IPS-11a (cell line): Measurements from ENCODE around the gene GPR3.

Source experiments
- H3K4me3 ChIP-seq: one replicate; pipeline ENCODE4 v1.5.1; 2013; ENCODE audit warnings: low read depth, low read length, control low read depth

Gene GPR3

DNA sequence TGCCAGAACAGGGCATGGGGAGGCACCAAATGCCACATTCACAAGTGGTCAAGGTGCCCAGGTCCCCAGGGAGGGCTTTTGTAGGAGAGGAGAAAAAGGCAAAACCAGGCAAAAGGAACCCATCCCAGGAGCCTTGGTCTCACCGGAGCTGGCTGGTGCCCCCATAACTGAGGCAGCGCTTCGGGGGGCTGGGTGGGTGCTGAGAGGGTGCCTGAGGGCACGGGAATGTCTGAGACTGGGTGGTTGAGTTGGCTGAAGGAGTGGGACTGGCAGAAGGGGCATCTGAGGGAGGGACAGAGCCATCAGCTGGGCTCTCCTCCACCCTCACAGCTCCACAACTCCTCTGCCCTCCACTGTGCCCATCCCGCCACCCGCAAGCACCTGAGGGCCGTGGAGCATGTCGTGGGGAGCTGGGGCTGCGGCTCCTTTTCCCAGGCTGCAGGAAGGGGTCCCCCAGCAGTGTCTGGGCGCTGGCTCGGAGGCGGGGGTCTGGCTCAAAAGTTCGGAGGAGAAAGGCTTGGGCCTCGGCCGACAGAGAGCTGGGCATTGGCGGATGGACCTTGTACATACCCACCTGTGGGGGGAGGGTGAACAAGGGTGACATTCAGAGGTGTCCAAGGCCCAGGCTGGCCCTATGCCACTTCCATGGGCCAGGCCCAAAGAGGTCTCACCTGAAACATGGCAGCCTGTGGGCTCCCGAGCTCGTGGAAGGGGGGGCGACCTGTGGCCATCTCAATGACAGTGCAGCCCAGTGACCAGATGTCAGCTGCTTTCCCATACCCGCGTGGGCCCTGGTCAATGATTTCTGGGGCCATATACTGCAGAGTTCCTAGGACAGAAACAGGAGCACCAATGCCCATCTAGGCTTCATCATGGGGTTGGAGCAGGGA lies 34.1 kb upstream of the GPR3 start:
- no peak overlapping the region for H3K4me3 ChIP-seq

DNA sequence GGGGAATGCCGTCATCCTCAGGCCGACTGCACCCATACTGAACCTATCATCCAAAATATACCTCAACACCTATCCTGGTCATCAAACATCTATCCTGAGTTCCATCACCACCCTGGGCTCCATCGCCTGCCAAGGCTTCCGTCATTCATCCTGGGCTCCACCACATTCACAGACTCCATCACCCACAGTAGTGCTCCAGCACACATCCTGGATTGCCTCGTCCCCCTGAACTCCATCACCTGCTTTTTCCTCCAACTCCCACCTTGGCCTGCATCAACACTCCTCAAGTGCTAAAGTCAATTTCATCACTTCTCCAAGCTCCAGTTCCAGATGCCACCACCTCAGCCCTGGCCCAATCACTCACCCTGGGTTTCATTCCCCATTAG lies 33.5 kb upstream of the GPR3 start:
- H3K4me3 ChIP-seq = no peak overlapping the region

DNA sequence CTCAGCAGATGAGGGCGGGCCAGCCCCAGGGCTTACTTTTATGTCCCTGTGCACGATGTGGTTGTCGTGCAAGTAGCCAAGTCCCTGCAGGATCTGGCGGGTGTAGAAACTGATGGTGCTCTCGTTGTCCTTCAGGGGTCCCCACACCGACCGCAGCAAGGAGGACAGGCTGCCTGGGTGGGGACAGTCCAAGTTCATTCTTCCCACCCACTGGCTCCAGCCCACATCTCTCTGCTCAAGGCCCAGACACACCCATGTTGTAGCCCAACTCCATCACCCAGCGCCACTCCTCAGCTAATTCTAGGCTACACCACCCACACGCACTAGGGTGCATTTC lies 32.6 kb upstream of the GPR3 start:
- peak overlapping the region; percentile 21 for H3K4me3 ChIP-seq

DNA sequence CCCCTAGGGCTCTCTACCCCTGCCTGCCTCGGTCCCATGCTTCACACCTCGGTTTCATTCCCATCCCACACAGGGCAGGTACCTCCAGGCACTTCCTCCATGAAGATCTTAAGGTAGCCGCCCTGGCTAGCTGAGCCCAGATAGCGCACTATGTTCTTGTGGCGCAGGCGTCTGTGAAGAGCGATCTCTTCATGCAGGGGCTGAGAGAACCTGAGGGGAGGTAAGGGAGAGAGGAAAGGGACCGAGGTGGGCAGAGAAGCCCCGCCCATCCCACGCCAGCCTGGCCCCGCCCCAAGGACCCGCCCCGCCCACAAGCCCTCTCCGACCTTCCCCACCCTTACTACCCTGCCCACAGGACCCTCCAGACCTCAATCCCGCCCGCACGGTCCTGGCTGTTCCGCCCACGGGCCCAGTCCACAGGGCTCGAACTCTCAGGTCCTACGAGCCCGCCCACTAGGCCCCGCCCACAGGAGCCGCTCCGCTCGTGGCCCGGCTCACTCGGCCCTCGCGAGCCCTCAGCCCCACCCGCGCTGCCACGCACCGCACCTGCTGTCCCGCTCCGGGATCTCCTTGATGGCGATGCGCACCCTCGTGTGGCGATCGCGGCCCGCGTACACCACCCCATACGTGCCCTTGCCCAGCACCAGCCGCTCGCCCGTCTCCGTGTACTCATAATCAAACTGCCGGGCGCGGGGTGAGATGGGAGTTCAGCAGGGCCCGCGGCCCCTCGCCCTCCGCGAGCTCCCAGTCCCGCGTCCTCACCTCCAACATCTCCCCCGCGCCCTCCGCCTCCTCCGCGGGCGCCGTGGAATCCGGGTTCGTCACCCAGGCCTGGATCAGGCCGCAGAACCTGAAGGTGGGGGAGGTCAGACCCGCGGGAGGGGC lies 32.0 kb upstream of the GPR3 start:
- peak overlapping the region; percentile 61 for H3K4me3 ChIP-seq

DNA sequence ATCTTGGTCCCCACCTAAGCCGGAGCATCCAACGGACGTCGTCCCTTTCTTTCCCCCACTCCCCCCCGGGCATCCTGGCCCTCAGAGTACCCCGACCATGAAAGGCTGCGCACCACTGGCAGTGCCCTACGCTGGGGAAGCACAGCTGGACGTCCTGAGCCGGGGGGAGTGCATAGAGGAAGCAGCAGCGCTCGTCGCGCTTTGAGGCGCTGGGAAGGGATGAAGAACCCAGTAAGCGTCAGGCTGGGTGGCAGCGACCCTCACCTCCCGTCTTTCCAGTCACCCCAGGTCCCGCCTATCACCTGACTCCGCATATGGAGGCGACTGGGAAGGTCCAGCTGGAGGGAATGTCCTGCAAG lies 31.4 kb upstream of the GPR3 start:
- H3K4me3 ChIP-seq = peak overlapping the region; percentile 61

DNA sequence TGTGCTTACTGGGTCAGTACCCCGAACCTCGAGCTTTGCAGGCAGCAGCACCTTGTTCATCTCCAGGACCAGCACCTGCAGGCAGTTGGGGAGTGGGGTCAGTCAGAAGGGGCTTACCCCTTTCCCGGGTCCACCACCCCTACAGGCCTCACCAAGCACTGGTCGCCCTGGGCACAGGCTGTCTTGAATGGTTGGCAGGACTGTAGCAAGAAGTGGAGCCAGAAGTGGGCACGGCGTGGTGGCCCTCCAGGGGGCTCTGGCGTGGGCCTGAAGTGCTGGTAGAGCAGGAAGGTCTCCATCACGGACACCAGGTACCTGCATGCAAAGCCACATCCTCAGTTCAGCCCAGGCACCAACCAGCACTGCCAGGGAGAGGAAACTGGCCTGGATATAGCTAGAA lies 30.9 kb upstream of the GPR3 start:
- no peak overlapping the region for H3K4me3 ChIP-seq

DNA sequence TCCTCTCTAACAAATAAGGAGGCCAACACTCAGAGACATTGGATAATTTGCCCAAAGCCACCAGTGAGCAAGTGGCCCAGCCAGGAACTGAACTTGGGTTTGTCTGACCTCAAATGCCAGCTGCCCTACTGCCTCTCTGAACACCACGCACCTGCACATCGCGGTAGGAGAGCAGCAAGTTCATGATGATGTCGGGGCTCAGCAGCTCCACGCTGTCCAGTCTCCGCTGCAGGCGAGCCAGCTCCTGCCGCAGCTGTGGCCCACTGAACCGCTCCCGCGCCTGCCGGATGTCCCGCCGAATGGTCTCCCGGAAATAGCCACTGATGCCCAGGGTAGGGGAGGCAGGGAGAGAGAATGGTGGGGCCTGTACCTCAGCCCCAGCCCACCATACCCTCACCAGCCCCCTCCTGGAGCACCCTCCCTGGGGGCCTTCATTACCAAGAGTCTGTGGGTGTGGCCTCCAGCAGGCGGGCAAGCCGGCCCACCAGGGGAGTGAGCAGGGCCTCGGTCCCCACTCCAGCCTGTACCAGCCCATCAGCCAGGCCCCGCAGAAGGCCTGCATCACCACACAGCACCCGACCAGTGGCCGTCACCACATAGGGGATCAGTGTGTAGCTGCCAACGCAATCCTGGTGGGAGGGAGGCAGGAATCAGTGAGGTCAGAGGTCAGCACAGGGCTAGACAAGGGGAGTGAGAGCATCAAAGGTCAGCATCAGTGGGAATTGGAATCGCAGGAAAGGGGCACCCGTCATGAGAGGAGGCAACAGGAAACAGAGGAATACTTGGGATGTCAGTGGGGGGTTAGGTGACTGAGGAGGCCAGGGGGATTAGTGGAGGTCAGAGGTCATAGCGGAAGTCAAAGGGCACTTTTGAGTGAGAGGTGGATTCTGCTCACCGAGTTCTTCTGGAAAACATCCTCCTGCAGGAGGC lies 28.4 kb upstream of the GPR3 start:
- H3K4me3 ChIP-seq = no peak overlapping the region

DNA sequence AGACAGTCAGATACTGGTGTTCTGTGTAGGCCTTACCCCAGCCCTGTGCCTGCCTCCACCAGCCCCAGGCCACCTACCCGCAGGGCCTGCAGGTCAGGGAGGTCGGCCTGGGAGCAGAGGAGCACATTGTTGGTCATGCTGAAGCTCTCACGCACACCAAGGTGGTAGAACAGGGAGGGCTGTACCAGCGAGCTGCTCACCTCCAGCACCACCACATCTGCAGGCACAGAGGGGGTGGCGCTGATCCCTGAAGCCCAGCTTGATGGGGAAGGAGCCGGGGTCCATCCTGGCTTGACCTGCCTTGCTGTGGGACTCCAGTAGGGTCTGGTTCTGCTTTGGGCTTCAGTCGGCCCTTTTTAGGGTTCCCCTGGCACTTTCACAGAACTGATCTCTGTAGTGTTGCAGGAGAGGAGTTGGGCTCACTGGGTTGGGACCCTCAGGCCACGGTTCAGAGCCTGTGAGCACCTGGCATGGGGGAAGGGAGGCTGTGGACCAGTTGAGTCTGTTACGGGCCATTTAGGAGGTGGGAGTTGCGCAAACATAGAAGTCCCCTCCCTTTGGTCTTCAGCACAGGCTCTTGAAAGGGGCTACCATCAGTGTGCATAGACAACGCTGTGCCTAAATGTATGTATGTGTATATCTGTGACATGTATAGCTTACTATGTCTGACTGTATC lies 27.6 kb upstream of the GPR3 start:
- H3K4me3 ChIP-seq = no peak overlapping the region

DNA sequence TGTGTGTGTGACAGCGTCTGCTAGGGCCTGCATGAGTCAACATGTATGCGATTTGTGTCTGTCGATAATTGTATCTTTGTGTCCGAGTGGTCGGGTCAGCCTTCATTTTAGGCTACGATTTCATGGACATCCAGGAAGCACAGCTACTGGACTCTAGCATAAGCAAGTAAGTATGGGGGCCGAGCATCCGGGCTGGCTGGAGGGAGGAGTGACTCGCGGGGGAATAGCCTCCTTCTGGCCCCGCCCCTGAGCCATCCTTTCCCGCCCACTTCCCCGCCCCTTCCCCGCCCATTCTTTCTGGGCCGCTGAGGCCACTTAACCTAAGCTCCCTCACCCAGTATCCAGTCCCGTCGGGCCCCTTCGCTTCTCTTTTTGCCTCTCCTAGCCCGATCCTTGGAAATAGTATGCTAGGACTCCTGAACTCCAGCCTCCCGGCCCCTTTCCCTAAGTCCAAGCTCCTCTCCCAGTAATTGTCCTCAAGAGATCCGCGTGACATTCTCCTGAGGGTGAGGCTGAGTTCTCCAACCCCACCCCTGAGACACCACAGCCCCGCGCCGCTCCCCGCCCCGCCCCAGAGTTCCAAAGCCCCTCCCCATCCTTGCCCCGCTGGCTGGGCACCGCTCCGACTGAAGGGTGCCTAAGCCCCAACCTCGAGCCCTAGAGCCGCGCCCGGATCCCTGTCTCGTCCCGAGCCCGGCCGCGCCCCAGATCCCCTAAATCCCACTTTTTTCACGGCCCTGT lies 26.9 kb upstream of the GPR3 start:
- peak overlapping the region; percentile 51 for H3K4me3 ChIP-seq

DNA sequence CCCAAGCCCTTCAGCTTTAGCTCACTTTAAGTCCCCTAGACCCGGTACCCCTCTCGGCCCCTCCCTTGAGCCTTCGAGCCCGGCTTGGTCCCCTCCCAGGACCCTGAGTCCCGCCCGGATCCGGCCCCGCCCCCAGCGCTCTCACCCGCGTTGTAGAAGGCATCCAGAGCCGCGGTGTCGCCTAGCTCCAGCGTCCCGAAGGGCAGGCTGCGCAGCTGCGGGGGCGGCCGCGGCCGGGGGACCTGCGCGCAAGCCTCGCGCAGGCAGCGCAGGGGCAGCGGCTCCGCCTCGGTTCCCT lies 26.4 kb upstream of the GPR3 start:
- peak overlapping the region; percentile 51 for H3K4me3 ChIP-seq

DNA sequence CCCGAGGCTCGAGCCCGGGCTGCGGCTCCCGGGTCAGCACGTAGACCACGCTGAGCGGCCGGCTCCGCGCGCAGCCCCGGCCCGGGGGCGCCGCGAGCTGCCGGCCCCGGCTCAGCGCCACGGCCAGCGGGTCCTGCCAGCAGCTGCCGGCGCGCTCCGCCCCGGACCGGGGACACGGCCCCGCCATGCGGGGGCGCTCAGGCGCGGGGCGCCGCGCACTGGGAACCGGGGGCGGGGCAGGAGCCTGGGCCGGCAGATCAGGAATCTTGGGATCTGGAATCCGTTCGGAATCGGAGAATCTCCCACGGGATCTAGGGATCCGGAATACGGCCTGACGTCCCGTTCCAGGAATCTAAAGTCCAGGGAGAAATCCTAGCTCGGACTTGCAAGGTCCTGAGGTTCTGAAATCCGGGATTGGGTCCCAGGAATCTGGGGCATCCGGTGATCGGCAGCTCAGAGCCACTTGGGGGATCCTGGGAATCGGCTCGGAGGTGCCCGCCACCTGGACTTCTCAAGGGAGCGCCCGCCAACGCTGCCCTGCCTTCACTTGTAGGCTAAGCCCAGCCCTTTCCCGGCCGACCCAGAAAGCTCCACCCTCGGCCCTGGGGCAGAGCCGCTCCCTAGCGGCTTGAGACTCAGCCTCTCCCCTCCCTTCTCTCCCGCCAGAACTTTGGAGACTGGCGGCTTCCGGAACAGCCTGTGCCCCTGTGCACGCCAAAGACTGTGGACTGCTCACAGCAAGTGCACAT lies 25.8 kb upstream of the GPR3 start, which contains the start of gene MAP3K6:
Gene MAP3K6, minus strand, starts transcription at position 551 of the 749 bp plus-strand sequence. Its CDS starts 364 bp downstream, at position 187.
- peak within 1 kb of the TSS; percentile 51 for H3K4me3 ChIP-seq

DNA sequence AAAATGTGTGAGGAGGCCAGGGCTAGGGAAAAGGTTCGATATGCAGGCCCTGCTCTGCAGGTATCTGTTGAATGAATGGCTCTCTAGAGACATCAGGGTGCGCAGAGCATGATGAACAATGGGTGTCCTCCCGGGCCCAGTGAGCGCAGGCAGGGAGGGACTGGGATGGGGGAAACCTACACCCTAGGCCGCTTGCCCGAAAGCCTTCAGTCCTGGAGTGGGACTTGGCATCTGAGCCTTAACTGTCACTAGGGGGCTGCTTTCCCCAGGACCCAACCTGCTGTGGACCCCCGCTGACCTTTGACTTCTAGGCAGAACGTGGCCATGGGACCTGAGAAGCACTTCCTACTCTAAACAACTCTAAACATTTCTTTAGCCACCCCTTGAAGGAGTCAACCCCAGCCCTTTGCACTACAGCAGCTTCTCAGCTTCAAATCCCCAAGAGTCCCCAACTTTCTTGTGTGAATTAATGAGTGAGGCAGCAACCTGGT lies 25.2 kb upstream of the GPR3 start:
- peak overlapping the region; percentile 51 for H3K4me3 ChIP-seq

DNA sequence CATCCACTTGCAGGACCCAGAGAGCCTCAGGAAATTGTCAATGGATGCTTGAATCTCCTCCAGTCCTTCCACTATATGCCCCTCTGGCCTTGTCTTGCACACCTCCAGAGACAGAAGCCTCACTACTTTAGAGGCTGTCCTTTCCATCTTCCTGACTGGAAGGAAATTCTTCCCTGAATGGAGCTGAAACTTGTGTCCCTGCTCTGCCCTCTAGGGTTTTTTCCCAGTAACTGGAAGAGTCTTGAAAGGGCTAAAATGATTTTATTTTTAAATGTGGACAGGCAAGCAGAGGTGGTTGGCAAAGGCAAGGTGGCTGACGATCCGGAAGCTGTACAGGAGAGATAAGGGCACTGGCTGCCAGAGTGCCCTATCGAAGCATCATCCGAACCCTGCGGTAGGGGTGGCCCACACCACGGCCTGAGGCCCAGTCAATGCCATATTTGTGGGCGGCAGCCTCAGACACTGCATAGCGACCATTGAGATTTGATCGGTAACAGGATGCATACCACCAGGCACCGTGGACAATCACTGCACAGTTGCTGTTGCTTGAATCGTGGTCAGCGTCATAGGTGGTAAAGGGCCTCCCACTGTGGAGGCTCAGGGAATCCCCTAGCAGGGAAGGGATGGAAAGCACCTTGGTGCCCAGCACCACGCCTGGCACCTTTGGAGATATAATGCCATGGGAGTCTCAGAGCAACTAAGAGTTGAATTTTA lies 23.4 kb upstream of the GPR3 start:
- H3K4me3 ChIP-seq = no peak overlapping the region

DNA sequence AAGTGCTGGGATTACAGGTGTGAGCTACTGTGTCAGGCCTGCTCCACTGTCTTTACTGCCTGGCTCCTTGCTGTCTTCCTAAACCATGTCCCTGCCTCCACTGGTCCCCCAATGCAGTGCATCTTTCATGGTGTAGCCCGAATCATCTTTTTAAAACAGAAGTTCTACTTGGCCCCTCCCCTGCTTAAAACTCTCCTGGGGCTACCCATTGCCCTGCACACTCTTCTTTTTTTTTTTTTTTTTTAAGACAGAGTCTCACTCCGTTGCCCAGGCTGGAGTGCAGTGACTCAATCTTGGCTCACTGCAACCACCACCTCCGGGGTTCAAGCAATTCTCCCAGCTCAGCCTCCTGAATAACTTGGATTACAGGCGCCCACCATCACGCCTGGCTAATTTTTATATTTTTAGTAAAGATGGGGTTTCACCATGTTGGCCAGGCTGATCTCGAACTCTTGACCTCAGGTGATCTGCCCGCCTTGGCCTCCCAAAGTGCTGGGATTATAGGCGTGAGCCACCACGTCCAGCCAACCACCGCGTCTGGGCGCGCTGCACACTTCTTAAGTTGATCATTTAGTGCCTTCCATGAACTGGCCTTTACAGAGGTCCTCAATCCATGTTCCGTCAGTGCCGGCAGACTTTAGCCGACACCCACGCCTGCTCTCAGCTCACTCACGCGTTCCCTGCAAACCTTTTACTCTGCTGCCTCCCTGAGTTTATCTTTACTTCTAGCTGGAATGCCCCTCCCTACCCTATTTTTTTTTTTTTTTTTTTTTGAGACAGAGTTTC lies 20.2 kb upstream of the GPR3 start:
- no peak overlapping the region for H3K4me3 ChIP-seq

DNA sequence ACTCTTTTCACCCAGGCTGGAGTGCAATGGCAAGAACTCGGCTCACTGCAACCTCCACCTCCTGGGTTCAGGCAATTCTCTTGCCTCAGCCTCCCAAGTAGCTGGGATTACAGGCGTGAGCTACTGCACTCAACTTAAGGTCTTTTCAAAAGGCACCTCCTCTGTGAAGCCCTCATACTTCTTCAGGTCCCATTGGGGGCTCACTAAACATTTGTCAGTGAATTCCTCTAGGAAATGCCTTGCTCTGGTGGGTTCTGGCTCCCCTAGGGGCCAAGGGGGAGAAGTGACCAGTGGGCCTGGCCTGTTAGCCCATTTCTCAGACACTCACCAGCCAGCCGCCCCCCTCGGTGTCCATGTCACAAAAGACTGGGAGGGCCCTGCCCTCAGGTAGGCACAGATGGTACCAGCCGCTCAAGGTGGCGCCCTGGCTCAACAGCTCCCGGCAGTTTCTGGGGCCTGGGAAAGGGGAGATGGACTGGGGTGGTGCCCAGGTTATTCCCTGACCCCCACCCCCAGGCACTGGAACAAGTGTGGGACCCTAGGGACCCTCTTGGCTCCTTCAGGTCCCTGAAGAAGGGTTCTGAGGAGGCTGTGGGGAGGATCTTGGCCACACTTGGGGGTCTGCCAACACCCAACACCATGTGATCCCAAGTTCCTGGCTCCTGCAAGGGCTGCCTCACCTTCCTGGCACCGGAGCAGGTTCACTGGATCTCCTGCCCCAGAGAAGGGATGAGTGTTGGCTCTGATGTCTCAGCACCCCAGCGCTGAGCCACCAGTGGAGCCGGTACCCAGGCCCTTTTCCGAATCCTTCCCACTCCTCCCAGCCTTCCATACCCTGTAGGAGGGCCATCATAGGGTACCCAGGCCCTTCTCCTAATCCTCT lies 19.4 kb upstream of the GPR3 start:
- no peak overlapping the region for H3K4me3 ChIP-seq

DNA sequence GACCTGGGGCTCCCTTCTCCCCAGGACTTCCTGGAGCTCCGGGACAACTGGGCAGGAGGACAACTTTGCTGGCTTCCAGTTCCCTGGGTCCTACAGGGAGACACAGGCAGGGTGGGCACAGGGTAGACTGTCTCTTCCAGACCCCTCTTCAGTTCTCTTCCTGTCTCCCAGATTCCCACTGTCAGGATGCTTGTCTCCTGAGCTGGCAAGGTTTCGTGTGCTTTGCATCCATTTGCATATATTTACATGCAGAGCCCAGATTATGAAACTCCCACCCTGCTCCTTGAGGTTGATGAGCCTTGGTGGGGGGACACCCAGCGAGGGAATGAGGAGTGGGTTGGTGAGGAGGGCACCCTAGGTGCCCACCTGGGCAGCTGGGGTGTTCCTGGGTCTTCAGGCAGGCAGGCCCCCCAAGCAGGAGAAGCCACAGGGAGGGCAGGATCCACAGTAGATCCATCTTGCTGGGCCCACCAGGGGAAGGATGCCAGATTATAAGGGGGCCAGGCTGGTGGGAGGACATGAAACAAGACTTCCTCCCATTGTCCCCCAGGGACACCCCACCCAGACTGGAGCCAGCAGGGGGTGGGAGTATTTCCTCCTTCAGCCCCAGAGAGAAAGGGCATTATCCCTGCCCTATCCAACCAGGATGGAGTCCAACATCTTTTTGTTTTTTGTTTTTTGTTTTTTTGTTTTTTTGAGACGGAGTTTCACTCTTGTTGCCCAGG lies 17.9 kb upstream of the GPR3 start, which contains the start of gene FCN3:
Gene FCN3, minus strand, starts transcription at position 463 of the 725 bp plus-strand sequence. Its CDS starts 6 bp downstream, at position 457.
- H3K4me3 ChIP-seq = no peak within 1 kb of the TSS
